Epithelial cell of proximal tubule (primary cell): ENCODE measurements around the gene ADCK2. TPM values are rescaled to one million over a fixed set of nuclear protein-coding genes. Genes with fewer than 3 reads are reported as not detected.
"Not testable (repeated sequence)": the region's sequence is repeated elsewhere in the genome, so short reads cannot be mapped to it uniquely, and the experiment has no call there.

Experiments used
- DNase-seq: peaks from one replicate; pipeline ENCODE4 v3.0.0-alpha.2; 2011; ENCODE audit warnings: low read depth
- H3K4me3 ChIP-seq: 2 replicates; pipeline ENCODE4 v1.5.1; 2011; ENCODE audit warnings: low read depth, mild to moderate bottlenecking, low read length
- total RNA-seq: library from RNA; depleted of rRNA; stranded (reverse); fragments of >200 nt; gene quantifications from 2 replicates; pipeline ENCODE4 v1.2.3, GENCODE V29; 2015
- TF ChIP-seq, protein P1 (sequence below): conservative IDR thresholded peaks from 2 replicates; pipeline ENCODE4 v1.5.1; 2012; ENCODE audit warnings: low read depth, mild to moderate bottlenecking, low read length

Gene ADCK2
- 32.3 and 36.8 TPM in 2 replicates for total RNA-seq

- TF ChIP-seq, protein P1, sequence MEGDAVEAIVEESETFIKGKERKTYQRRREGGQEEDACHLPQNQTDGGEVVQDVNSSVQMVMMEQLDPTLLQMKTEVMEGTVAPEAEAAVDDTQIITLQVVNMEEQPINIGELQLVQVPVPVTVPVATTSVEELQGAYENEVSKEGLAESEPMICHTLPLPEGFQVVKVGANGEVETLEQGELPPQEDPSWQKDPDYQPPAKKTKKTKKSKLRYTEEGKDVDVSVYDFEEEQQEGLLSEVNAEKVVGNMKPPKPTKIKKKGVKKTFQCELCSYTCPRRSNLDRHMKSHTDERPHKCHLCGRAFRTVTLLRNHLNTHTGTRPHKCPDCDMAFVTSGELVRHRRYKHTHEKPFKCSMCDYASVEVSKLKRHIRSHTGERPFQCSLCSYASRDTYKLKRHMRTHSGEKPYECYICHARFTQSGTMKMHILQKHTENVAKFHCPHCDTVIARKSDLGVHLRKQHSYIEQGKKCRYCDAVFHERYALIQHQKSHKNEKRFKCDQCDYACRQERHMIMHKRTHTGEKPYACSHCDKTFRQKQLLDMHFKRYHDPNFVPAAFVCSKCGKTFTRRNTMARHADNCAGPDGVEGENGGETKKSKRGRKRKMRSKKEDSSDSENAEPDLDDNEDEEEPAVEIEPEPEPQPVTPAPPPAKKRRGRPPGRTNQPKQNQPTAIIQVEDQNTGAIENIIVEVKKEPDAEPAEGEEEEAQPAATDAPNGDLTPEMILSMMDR = no peak
- H3K4me3 ChIP-seq = peak within 1 kb of the TSS; percentile 76
- DNase-seq = no peak
Observed at GRCh38 chr7:140672382-140673062, at the start of gene ADCK2. Gene ADCK2 (plus strand): TSS chr7:140672945. CDS start chr7:140673331, 386 bp downstream.

- TF ChIP-seq, protein P1 = no peak
- H3K4me3 ChIP-seq = no peak overlapping the region
- no peak for DNase-seq
Observed at GRCh38 chr7:140623980-140624379, 48.8 kb upstream of the ADCK2 start.

GRCh38 chr7:140624392-140625191 lies 48.2 kb upstream of the ADCK2 start:
- DNase-seq = no peak
- TF ChIP-seq, protein P1 = no peak
- no peak overlapping the region for H3K4me3 ChIP-seq

GRCh38 chr7:140625192-140625558 lies 47.6 kb upstream of the ADCK2 start:
- not testable (repeated sequence) for DNase-seq, H3K4me3 ChIP-seq

GRCh38 chr7:140625908-140626868 lies 46.6 kb upstream of the ADCK2 start:
- TF ChIP-seq, protein P1 = no peak
- DNase-seq = no peak
- H3K4me3 ChIP-seq = no peak overlapping the region

DNA sequence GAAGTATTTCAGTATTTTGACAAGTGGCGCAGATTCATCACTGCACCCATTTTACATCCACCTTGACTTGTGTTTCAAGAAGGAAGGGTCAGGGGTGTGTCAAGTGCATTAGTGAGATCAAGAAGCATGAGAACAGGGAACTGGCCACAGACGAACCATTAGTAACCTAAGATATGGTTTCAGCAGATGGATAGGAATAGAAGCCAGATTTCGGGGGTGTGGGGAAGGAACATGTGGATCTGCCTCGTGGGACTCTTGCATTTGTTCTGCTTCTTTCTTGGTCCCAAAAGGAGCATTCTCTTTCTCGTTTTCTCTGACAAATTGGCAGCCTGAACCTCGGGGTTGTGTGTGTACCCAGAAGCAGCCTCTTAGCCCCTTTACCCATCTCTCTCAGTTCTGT lies 41.7 kb upstream of the ADCK2 start:
- no peak overlapping the region for H3K4me3 ChIP-seq
- TF ChIP-seq, protein P1 = no peak
- no peak for DNase-seq

GRCh38 chr7:140631602-140632001 lies 41.1 kb upstream of the ADCK2 start:
- DNase-seq = no peak
- H3K4me3 ChIP-seq = no peak overlapping the region
- TF ChIP-seq, protein P1 = no peak
